Breast epithelium (tissue), 3 donors: ENCODE data around the gene RASAL1.

Experiments used
- CTCF ChIP-seq, 3 donors: fragments of 450-650 bp; IDR thresholded peaks; one replicate each; pipeline ENCODE4 v1.5.1; 2016 to 2017; ENCODE audit warnings: antibody characterized with exemption in 3 of 3, mild to moderate bottlenecking in 3 of 3, moderate library complexity in 3 of 3
- POLR2A ChIP-seq: fragments of 450-650 bp; IDR thresholded peaks from one replicate; pipeline ENCODE4 v1.6.1; 2016; ENCODE audit warnings: antibody characterized with exemption, mild to moderate bottlenecking, moderate library complexity
- POLR2AphosphoS5 ChIP-seq, 3 donors: sonication (generic); formaldehyde crosslinking; IDR thresholded peaks; one replicate each; pipeline ENCODE4 v1.6.1; 2017; ENCODE audit warnings: antibody characterized with exemption in 3 of 3

- TF ChIP-seq CTCF (IDR thresholded peaks at IDR 0.05): no peak
- TF ChIP-seq POLR2AphosphoS5 (IDR thresholded peaks at IDR 0.05): no peak
- no peak for TF ChIP-seq POLR2A
Measured at GRCh38 chr12:113129664-113130456, 5.7 kb downstream of the RASAL1 start.
